Measurements from ENCODE around the gene DHFR. TPM values are rescaled to one million over a fixed set of nuclear protein-coding genes. Genes with fewer than 3 reads are reported as not detected.

Gene DHFR
- total RNA-seq, 1 experiment from 2014 or later, result 58.7 TPM

GRCh38 chr5:80607832-80608231 lies 47.0 kb downstream of the DHFR start:
- no peaks in the 10 kb centered on the region for H3K27me3 ChIP-seq (ENCODE audit: insufficient read depth, low read length)
- no TSS peak for BruUV-seq (replicated peaks)
- H3K79me2 ChIP-seq (ENCODE audit: insufficient read depth, low read length), result no peaks in the 10 kb centered on the region
- intact Hi-C loops (cut with micrococcal nuclease), result no loop called here
- no peaks in the 10 kb centered on the region for H3K9me3 ChIP-seq (ENCODE audit: control insufficient read depth in 1 of 2, insufficient read depth in 1 of 2, low read depth in 1 of 2, low read length in 2 of 2)
- H3K27ac ChIP-seq (ENCODE audit: low read depth, low read length), result no peak overlapping the region
- ChIA-PET CTCF (no interaction called here), POLR2A (no interaction called here), RAD21 (ENCODE audit: low non-redundant PET in 1 of 2, low total read pairs in 2 of 2, uncharacterized antibody in 2 of 2, unreplicated experiment in 2 of 2) (no interaction called here)
- H3K4me3 ChIP-seq (replicated peaks in 1 of 2; ENCODE audit: low read depth in 1 of 2, low read length in 2 of 2), result no peak overlapping the region
- H3K9ac ChIP-seq (ENCODE audit: low read length), result no peak overlapping the region
- no peak overlapping the region for H3K4me2 ChIP-seq (ENCODE audit: low read length)
- H3K4me1 ChIP-seq (ENCODE audit: control insufficient read depth in 1 of 2, insufficient read depth in 2 of 2, low read length in 2 of 2), result no peaks in the 10 kb centered on the region
- no peaks in the 10 kb centered on the region for H3K9me2 ChIP-seq (ENCODE audit: insufficient read depth)
- H4K20me1 ChIP-seq (ENCODE audit: insufficient read depth), result no peaks in the 10 kb centered on the region
- TF ChIP-seq FOSL1 (IDR thresholded peaks at IDR 0.05; ENCODE audit: low read depth), result no peak
- no peak for TF ChIP-seq SP1 (IDR thresholded peaks at IDR 0.05; ENCODE audit: low read depth)
- no peak for TF ChIP-seq EZH2phosphoT487 (IDR thresholded peaks at IDR 0.05; ENCODE audit: borderline replicate concordance)
- no peak for TF ChIP-seq ZNF274 (IDR thresholded peaks at IDR 0.05; ENCODE audit: low read depth, low read length)
- TF ChIP-seq POLR2A (IDR thresholded peaks at IDR 0.05; ENCODE audit: borderline replicate concordance, extremely low read depth, insufficient read depth, insufficient read length), result no peak
- TF ChIP-seq JUND (IDR thresholded peaks at IDR 0.05), result no peak
- TF ChIP-seq CTCF (IDR thresholded peaks at IDR 0.05 in 2 of 3, conservative IDR thresholded peaks at IDR 0.05 in 1 of 3; ENCODE audit: borderline replicate concordance in 1 of 3, insufficient read depth in 1 of 3, low read depth in 2 of 3, low read length in 2 of 3), result no peak
- TF ChIP-seq MAX (IDR thresholded peaks at IDR 0.05), result no peak
- TF ChIP-seq REST (IDR thresholded peaks at IDR 0.05; ENCODE audit: low read depth), result no peak
- TF ChIP-seq CBX3 (IDR thresholded peaks at IDR 0.05; ENCODE audit: low read depth), result no peak
- no peak for TF ChIP-seq CEBPB (IDR thresholded peaks at IDR 0.05; ENCODE audit: low read depth)
- TF ChIP-seq TCF7L2 (IDR thresholded peaks at IDR 0.05; ENCODE audit: borderline replicate concordance, extremely low read depth, insufficient read depth, insufficient read length), result no peak
- no peak for TF ChIP-seq ATF3 (IDR thresholded peaks at IDR 0.05)
- no peak for TF ChIP-seq SIN3A (IDR thresholded peaks at IDR 0.05; ENCODE audit: low read depth)
- no peak for TF ChIP-seq ZBTB33 (IDR thresholded peaks at IDR 0.05; ENCODE audit: extremely low read depth, insufficient replicate concordance, low read length)
- no peak for TF ChIP-seq YY1 (IDR thresholded peaks at IDR 0.05; ENCODE audit: extremely low read depth, insufficient replicate concordance, low read depth, low read length)
- no peak for TF ChIP-seq POLR2AphosphoS5 (IDR thresholded peaks at IDR 0.05; ENCODE audit: low read depth, low read length)
- no peak overlapping the region for H2AFZ ChIP-seq (ENCODE audit: low read depth, low read length, poor library complexity, severe bottlenecking)
- ATAC-seq (no peak), DNase-seq (ENCODE audit: low read depth, low spot score) (no peak)
- H3K36me3 ChIP-seq (ENCODE audit: control insufficient read depth in 1 of 2, insufficient read depth in 2 of 2, low read length in 2 of 2), result no peaks in the 10 kb centered on the region

Measured in HCT116 (cell line).